GM13976 (cell line): ENCODE results near the gene LHFPL3.

Experiments used
- DNase-seq: peaks from one replicate; pipeline ENCODE4 v3.0.0; 2012; ENCODE audit warnings: low spot score
- in situ Hi-C: fragments of 300-500 bp; cut with MboI; formaldehyde crosslinking; loops from one replicate; pipeline ENCODE4 v1.12.0; 2022; ENCODE audit warnings: low sequenced_read_pairs, mixed read lengths, inconsistent platforms; ENCODE audit not compliant: unreplicated experiment
- TF ChIP-seq, protein P1 (sequence below): IDR thresholded peaks from 2 replicates; pipeline ENCODE4 v1.5.1; 2012; ENCODE audit warnings: borderline replicate concordance, mild to moderate bottlenecking; ENCODE audit not compliant: insufficient read depth; ENCODE audit errors: extremely low read depth, missing control alignments, control extremely low read depth

LHFPL3 gene

DNA sequence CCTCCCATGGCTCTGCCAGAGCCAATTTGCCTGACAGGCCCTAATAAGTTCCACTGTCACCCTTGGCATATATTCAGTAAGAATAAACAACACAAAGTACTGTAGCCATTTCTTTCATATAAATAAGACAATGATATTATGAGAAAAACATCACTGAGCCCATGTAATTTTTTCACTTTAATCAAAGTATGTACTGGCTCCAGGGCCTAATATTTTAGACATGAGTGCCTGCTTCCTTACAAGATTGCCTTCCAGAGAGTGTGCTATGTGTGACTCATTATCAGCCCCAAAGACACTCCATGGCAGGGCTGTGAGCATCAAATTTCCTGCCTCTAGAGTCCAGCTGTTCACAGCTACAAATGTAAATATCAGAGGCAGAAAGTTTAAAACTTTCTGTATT, 297.6 kb downstream of the LHFPL3 start:
- DNase-seq: no peak
- TF ChIP-seq, protein P1, sequence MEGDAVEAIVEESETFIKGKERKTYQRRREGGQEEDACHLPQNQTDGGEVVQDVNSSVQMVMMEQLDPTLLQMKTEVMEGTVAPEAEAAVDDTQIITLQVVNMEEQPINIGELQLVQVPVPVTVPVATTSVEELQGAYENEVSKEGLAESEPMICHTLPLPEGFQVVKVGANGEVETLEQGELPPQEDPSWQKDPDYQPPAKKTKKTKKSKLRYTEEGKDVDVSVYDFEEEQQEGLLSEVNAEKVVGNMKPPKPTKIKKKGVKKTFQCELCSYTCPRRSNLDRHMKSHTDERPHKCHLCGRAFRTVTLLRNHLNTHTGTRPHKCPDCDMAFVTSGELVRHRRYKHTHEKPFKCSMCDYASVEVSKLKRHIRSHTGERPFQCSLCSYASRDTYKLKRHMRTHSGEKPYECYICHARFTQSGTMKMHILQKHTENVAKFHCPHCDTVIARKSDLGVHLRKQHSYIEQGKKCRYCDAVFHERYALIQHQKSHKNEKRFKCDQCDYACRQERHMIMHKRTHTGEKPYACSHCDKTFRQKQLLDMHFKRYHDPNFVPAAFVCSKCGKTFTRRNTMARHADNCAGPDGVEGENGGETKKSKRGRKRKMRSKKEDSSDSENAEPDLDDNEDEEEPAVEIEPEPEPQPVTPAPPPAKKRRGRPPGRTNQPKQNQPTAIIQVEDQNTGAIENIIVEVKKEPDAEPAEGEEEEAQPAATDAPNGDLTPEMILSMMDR: no peak
- in situ Hi-C loops: no loop called here

DNA sequence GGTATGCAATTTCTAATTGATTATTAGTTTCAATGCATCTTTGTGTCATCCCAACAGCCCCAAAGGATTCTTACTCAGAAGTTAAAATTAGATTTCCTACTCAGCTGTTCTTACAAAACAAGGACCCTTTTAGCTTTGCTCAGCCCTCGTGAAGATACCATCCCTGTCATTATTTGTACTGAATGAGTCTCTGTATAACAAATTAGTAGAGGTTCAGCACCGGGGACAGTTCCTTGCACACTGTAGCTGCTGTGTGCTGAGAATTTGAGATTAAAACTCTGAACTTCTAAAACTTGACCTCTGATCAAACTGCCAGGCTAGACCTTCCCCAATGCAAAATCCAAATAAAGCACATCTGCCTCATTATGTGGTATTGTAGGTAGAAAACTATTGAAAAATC, 299.1 kb downstream of the LHFPL3 start:
- in situ Hi-C loops: no loop called here
- TF ChIP-seq, protein P1: no peak
- DNase-seq: no peak

DNA sequence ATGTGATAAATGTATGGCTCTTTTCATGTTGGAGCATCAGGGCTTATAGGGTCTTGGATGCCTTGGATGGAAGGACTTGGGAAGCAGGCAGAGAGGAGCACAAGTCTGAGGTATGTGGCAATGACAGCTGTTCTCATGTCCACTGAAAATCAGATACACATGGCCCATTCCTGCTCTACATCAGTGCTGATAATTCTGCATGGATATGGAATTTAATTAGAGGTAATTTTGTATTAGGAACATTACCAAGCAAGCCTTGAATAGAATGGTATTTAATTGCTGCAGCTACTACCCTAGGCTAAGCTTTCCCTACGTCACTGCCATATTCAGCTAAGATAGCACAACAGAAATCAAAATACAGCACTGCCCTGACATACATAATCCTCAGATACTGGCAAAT, 299.6 kb downstream of the LHFPL3 start:
- TF ChIP-seq, protein P1: no peak
- in situ Hi-C loops: no loop called here
- no peak for DNase-seq

DNA sequence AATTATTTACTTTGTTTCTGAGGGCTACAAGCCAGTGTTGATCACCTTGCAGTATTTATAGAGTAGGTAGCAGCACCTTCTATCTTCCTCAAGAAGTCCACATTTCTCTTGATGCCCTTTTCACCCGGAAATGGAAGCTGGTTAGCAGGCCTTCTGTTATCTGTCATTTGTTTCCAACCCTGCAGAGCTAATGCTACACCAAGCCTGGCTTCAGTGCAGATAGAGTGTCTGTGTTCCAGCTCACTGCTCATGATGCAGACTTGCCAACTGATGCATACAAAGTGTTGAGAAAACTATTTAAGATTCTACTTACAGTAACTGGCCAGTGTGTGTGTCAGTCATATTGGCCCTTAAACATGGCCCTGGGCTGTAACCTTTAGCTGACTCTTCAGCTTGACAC, 301.0 kb downstream of the LHFPL3 start:
- in situ Hi-C loops: no loop called here
- TF ChIP-seq, protein P1: no peak

DNA sequence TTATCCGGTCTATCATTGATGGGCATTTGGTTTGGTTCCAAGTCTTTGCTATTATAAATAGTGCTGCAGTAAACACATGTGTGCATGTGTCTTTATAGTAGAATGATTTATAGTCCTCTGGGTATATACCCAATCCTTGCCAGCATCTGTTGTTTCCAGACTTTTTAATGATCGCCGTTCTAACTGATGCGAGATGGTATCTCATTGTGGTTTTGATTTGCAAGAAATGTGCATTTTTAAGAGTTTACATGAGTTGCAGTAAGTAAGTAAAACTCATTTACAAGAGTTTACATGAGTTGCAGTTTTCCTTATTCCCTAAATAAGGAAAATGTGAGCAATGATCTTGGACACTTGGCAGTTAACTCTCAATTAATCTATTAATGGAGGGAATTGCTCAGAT, 312.1 kb downstream of the LHFPL3 start:
- no peak for DNase-seq
- in situ Hi-C loops: no loop called here
- TF ChIP-seq, protein P1: no peak

More for the DNA sequence above, 301.0 kb downstream of the LHFPL3 start:
- no peak for DNase-seq

DNA sequence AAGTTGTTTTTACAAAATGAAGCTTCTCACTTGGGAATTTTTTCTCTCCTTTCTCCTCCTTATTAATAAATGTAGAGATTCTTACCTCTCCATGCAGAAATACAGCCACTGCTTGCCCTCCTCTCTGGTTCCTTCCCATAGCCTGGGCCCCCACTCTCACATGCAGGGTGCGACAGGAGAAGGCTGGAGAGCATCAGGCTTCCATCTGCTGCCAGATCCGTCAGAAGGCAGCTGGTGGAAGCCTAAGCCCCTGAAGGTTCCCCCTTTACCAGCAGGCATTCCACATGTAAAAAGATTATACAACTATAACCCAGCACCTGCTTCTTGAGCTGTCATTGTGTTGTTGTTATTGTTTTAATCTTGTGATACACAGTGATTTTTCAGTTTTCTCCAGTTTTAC, 314.2 kb downstream of the LHFPL3 start:
- TF ChIP-seq, protein P1: no peak
- no peak for DNase-seq
- in situ Hi-C loops: no loop called here
